CD14-positive monocyte (primary cell): Measurements from ENCODE around the gene CENPB. TPM values are rescaled to one million over a fixed set of nuclear protein-coding genes. Genes with fewer than 3 reads are reported as not detected.

Experiments
- DNase-seq, 3 donors: peaks; one replicate each; pipeline ENCODE4 v3.0.0-alpha.2; 2011 to 2022
- H2AFZ ChIP-seq: 2 replicates; pipeline ENCODE4 v1.6.0; 2012; ENCODE audit warnings: mild to moderate bottlenecking, low read depth, low read length, inconsistent platforms; ENCODE audit not compliant: insufficient read depth, poor library complexity, severe bottlenecking
- H3K27ac ChIP-seq, 2 donors: 1 replicate in 1 of 2; 2 replicates in 1 of 2; pipeline ENCODE4 v1.5.1; 2012 to 2013; ENCODE audit warnings: low read length in 2 of 2, control low read depth in 1 of 2, inconsistent platforms in 1 of 2, low read depth in 1 of 2, mild to moderate bottlenecking in 1 of 2
- H3K27me3 ChIP-seq, 2 donors: one replicate each; pipeline versions ENCODE4 v1.6.0 to v1.6.1; 2011 to 2013; ENCODE audit warnings: low read length in 2 of 2; ENCODE audit not compliant: control insufficient read depth in 2 of 2, insufficient read depth in 2 of 2
- H3K36me3 ChIP-seq, 2 donors: replicated peaks in 1 of 2; 1 replicate in 1 of 2; 2 replicates in 1 of 2; pipeline versions ENCODE4 v1.5.1 to v1.6.1; 2012 to 2013; ENCODE audit warnings: low read length in 2 of 2, control low read depth in 1 of 2, inconsistent platforms in 1 of 2, mild to moderate bottlenecking in 1 of 2; ENCODE audit not compliant: insufficient read depth in 2 of 2, control insufficient read depth in 1 of 2
- H3K4me1 ChIP-seq, 2 donors: 1 replicate in 1 of 2; 2 replicates in 1 of 2; pipeline versions ENCODE4 v1.5.1 to v1.6.1; 2012 to 2013; ENCODE audit warnings: low read length in 2 of 2, control low read depth in 1 of 2, inconsistent platforms in 1 of 2, mild to moderate bottlenecking in 1 of 2, moderate library complexity in 1 of 2; ENCODE audit not compliant: insufficient read depth in 2 of 2, control insufficient read depth in 1 of 2
- H3K4me2 ChIP-seq: replicated peaks from 2 replicates; pipeline ENCODE3; 2012; ENCODE audit warnings: low read length, moderate library complexity, mild to moderate bottlenecking; ENCODE audit not compliant: poor library complexity, severe bottlenecking; ENCODE audit errors: extremely low read depth
- H3K4me3 ChIP-seq, 3 experiments: fragments of 200-600 bp in 1 of 3; sonication (generic) in 1 of 3; replicated peaks in 1 of 3; 1 replicate in 2 of 3; 2 replicates in 1 of 3; pipeline ENCODE4 v1.5.1; 2011 to 2013; ENCODE audit warnings: low read length in 3 of 3, mild to moderate bottlenecking in 3 of 3, control low read depth in 2 of 3, low read depth in 2 of 3, inconsistent platforms in 1 of 3, moderate library complexity in 1 of 3
- H3K79me2 ChIP-seq: 2 replicates; pipeline ENCODE4 v1.6.0; 2012; ENCODE audit warnings: mild to moderate bottlenecking, control low read depth, inconsistent platforms, low read length, moderate library complexity; ENCODE audit not compliant: insufficient read depth
- H3K9ac ChIP-seq: 2 replicates; pipeline ENCODE4 v1.6.0; 2017; ENCODE audit warnings: low read length, mild to moderate bottlenecking; ENCODE audit not compliant: insufficient read depth, poor library complexity, severe bottlenecking
- H3K9me3 ChIP-seq, 2 donors: replicated peaks in 1 of 2; 1 replicate in 1 of 2; 2 replicates in 1 of 2; pipeline versions ENCODE4 v1.5.1 to v1.6.1; 2012 to 2013; ENCODE audit warnings: low read length in 2 of 2, control low read depth in 1 of 2; ENCODE audit not compliant: control insufficient read depth in 1 of 2, insufficient read depth in 1 of 2
- H4K20me1 ChIP-seq: 2 replicates; pipeline ENCODE4 v1.6.0; 2012; ENCODE audit warnings: mild to moderate bottlenecking, low read length, control low read depth, moderate library complexity; ENCODE audit not compliant: insufficient read depth
- H3K27ac Mint-ChIP-seq, 7 donors: one replicate each; pipeline ENCODE4 v1.8.0; 2020; ENCODE audit warnings: mild to moderate bottlenecking in 7 of 7, mixed read lengths in 7 of 7, moderate library complexity in 6 of 7, inconsistent platforms in 2 of 7
- H3K27me3 Mint-ChIP-seq, 3 donors: one replicate each; pipeline ENCODE4 v1.8.0; 2021 to 2022; ENCODE audit warnings: low read depth in 3 of 3, mild to moderate bottlenecking in 3 of 3, mixed read lengths in 3 of 3, moderate library complexity in 3 of 3, inconsistent platforms in 1 of 3
- H3K36me3 Mint-ChIP-seq, 2 donors: one replicate each; pipeline ENCODE4 v1.8.0; 2020; ENCODE audit warnings: mixed read lengths in 2 of 2, inconsistent platforms in 1 of 2, mild to moderate bottlenecking in 1 of 2
- H3K4me1 Mint-ChIP-seq: one replicate; pipeline ENCODE4 v1.8.0; 2020; ENCODE audit warnings: mild to moderate bottlenecking, mixed read lengths
- H3K4me3 Mint-ChIP-seq, 2 donors: one replicate each; pipeline ENCODE4 v1.8.0; 2020; ENCODE audit warnings: mild to moderate bottlenecking in 2 of 2, mixed read lengths in 2 of 2, moderate library complexity in 1 of 2
- H3K9me3 Mint-ChIP-seq, 7 donors: one replicate each; pipeline ENCODE4 v1.8.0; 2020 to 2022; ENCODE audit warnings: mixed read lengths in 7 of 7, mild to moderate bottlenecking in 6 of 7, moderate library complexity in 6 of 7, inconsistent platforms in 2 of 7
- WGBS: methylation state at CpG from one replicate; pipeline ENCODE4 v1.1.5; 2013; ENCODE audit warnings: missing lambda C conversion rate; ENCODE audit not compliant: insufficient coverage; 5-methylcytosine and 5-hydroxymethylcytosine counted together
- intact Hi-C, 2 donors: fragments of 100-400 bp; cut with micrococcal nuclease; formaldehyde crosslinking; loops; one replicate each; pipeline versions ENCODE4 v1.15.0 to v1.15.1; 2023
- polyA plus RNA-seq, 3 donors: library from polyadenylated mRNA; depleted of rRNA in 1 of 3; unstranded in 2 of 3; stranded (reverse) in 1 of 3; fragments of 300-500 nt in 2 of 3; fragments of >200 nt in 1 of 3; fragmentation: Illumina TruSeq in 2 of 3; gene quantifications; 1 replicate in 2 of 3; 2 replicates in 1 of 3; pipeline ENCODE4 v1.2.3, GENCODE V29; 2012 to 2021
- TF ChIP-seq, protein P1 (sequence below): fragments of 200-600 bp; IDR thresholded peaks from one replicate; pipeline ENCODE4 v1.8.0; 2022; ENCODE audit warnings: antibody characterized with exemption, mild to moderate bottlenecking

Gene CENPB
- polyA plus RNA-seq, 3 donors = 1.1 to 18.9 (median 1.4) TPM

DNA sequence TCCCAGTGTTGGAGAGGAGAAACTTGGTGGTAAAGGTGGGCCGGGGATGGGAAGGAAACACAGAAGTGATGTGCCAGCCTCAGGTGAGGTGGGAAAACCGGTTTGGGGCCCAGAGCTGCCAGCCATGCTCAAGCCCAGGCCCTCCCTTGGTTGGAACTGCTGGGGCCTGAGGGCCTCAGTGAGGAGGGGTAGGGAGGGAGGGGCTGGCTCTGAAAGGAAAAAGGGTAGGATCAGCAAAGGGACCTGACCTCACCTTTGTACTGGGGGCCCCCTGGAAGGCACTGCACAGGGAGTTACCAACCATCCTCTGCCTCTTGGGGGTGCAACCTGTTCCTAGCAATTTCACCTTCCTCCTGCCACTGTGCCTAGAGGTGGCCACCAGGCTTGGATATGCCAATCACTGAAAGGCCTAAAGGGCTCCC is 3.5 kb downstream of the CENPB start:
- Histone ChIP-seq H3K79me2 (peaks cover 29% of the 10 kb centered on the region), H2AFZ (no peak overlapping the region), H4K20me1 (peaks cover 55% of the 10 kb centered on the region), H3K4me1 (peaks cover 43 to 59% of the 10 kb centered on the region in 2 donors), H3K27ac (no peak overlapping the region), H3K9me3 (peaks cover 3 to 10% of the 10 kb centered on the region in 2 donors), H3K9ac (no peak overlapping the region), H3K27me3 (peaks cover 17 to 19% of the 10 kb centered on the region in 2 donors), H3K4me2 (no peak overlapping the region), H3K36me3 (peaks cover 4 to 7% of the 10 kb centered on the region in 2 donors), H3K4me3 (no peak overlapping the region)
- WGBS = 67% methylated on average over 1 of the region's 2 CpGs
- TF ChIP-seq, protein P1, sequence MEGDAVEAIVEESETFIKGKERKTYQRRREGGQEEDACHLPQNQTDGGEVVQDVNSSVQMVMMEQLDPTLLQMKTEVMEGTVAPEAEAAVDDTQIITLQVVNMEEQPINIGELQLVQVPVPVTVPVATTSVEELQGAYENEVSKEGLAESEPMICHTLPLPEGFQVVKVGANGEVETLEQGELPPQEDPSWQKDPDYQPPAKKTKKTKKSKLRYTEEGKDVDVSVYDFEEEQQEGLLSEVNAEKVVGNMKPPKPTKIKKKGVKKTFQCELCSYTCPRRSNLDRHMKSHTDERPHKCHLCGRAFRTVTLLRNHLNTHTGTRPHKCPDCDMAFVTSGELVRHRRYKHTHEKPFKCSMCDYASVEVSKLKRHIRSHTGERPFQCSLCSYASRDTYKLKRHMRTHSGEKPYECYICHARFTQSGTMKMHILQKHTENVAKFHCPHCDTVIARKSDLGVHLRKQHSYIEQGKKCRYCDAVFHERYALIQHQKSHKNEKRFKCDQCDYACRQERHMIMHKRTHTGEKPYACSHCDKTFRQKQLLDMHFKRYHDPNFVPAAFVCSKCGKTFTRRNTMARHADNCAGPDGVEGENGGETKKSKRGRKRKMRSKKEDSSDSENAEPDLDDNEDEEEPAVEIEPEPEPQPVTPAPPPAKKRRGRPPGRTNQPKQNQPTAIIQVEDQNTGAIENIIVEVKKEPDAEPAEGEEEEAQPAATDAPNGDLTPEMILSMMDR = no peak
- H3K4me1 Mint-ChIP-seq = peaks cover 55% of the 10 kb centered on the region
- peak overlapping the region in 3 of 7 donors; percentile 5 to 57 (median 46) for H3K27ac Mint-ChIP-seq
- peaks cover 21 to 27% (median 24%) of the 10 kb centered on the region in 3 donors for H3K27me3 Mint-ChIP-seq
- peaks cover 0 to 4% (median 3%) of the 10 kb centered on the region in 7 donors for H3K9me3 Mint-ChIP-seq
- intact Hi-C loops = loop anchor here in 1 of 2 donors (10.0 kb wide), 1 partner anchor 62 kb away; the partner anchor contains the start of gene MAVS
- H3K4me3 Mint-ChIP-seq = no peak overlapping the region
- DNase-seq = no peak
- H3K36me3 Mint-ChIP-seq = peaks cover 9 to 17% of the 10 kb centered on the region in 2 donors

DNA sequence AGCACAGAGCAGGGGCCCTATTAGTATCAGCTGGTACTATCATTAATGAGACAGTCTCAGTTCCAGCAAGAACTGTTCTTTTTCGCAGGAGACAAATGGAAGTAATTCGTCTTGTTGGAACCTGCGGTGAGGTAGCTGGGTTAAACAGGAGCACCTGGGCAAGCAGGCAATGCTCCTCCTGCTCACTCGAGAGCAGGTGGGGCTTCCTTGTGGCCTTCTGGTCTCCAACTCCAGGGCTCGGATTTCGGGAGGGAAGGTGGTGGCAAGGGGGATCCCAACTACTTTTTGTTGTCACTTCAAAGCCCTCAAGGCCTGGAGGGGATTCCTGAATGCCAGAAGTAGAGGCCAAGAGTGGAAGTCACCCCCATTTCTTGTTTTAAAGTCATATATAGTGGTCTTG is 3.9 kb downstream of the CENPB start:
- TF ChIP-seq, protein P1 = no peak
- Mint-ChIP-seq H3K4me3 (no peak overlapping the region), H3K27ac (peak overlapping the region in 1 of 7 donors; percentile 5), H3K36me3 (peaks cover 9 to 17% of the 10 kb centered on the region in 2 donors), H3K4me1 (peaks cover 56% of the 10 kb centered on the region), H3K9me3 (peaks cover 0 to 4% (median 3%) of the 10 kb centered on the region in 7 donors), H3K27me3 (peaks cover 22 to 31% (median 27%) of the 10 kb centered on the region in 3 donors)
- Histone ChIP-seq H3K79me2 (peaks cover 29% of the 10 kb centered on the region), H3K27ac (no peak overlapping the region), H2AFZ (no peak overlapping the region), H3K27me3 (peaks cover 17 to 23% of the 10 kb centered on the region in 2 donors), H3K9me3 (peaks cover 3 to 10% of the 10 kb centered on the region in 2 donors), H3K4me2 (no peak overlapping the region), H3K9ac (no peak overlapping the region), H3K4me1 (peaks cover 48 to 64% of the 10 kb centered on the region in 2 donors), H3K4me3 (no peak overlapping the region), H3K36me3 (peaks cover 4 to 7% of the 10 kb centered on the region in 2 donors), H4K20me1 (peaks cover 55% of the 10 kb centered on the region)
- intact Hi-C loops = loop anchor here in 1 of 2 donors (10.0 kb wide), 1 partner anchor 62 kb away; the partner anchor contains the start of gene MAVS
- DNase-seq = peak in 1 of 3 donors; percentile 2
- 77% methylated on average over 4 of the region's 6 CpGs for WGBS
